CD4-positive, alpha-beta memory T cell (primary cell): ENCODE data around the gene RMRP. TPM values are rescaled to one million over a fixed set of nuclear protein-coding genes. Genes with fewer than 3 reads are reported as not detected.
"Not testable (repeated sequence)": the region's sequence is repeated elsewhere in the genome, so short reads cannot be mapped to it uniquely, and the experiment has no call there.

ENCODE experiments used
- CTCF ChIA-PET: fragments of 350-600 bp; sonication (Branson Sonifier 250); formaldehyde crosslinking; loops from one replicate; lab custom pipeline; 2021; ENCODE audit warnings: inconsistent platforms; ENCODE audit not compliant: partially characterized antibody; lab: Charles Lee
- POLR2A ChIA-PET: fragments of 350-600 bp; sonication (Branson Sonifier 250); formaldehyde crosslinking; loops from one replicate; lab custom pipeline; 2021; ENCODE audit not compliant: partially characterized antibody; lab: Charles Lee
- DNase-seq, 5 donors: peaks; one replicate each; pipeline versions ENCODE4 v3.0.0 to v3.0.0-alpha.2; 2020 to 2022; ENCODE audit warnings: mixed read lengths in 1 of 5
- H3K27ac ChIP-seq: one replicate; pipeline ENCODE4 v1.7.0; 2013; ENCODE audit warnings: low read depth, low read length
- H3K27me3 ChIP-seq: 2 replicates; pipeline ENCODE4 v1.7.0; 2013; ENCODE audit warnings: mild to moderate bottlenecking, low read length, moderate library complexity; ENCODE audit not compliant: insufficient read depth
- H3K36me3 ChIP-seq: 2 replicates; pipeline ENCODE4 v1.7.0; 2013; ENCODE audit warnings: mild to moderate bottlenecking, low read length, moderate library complexity; ENCODE audit not compliant: insufficient read depth
- H3K4me1 ChIP-seq: 2 replicates; pipeline ENCODE4 v1.7.0; 2013; ENCODE audit warnings: mild to moderate bottlenecking, low read length, moderate library complexity; ENCODE audit not compliant: insufficient read depth
- H3K4me3 ChIP-seq, 2 donors: one replicate each; pipeline ENCODE4 v1.7.0; 2013; ENCODE audit warnings: low read length in 2 of 2, mild to moderate bottlenecking in 1 of 2
- H3K9me3 ChIP-seq, 2 donors: one replicate each; pipeline ENCODE4 v1.7.0; 2013; ENCODE audit warnings: low read length in 2 of 2, control low read depth in 1 of 2; ENCODE audit not compliant: control insufficient read depth in 1 of 2
- H3K27ac Mint-ChIP-seq, 7 donors: one replicate each; pipeline ENCODE4 v1.8.0; 2020 to 2021; ENCODE audit warnings: mixed read lengths in 7 of 7, mild to moderate bottlenecking in 6 of 7, inconsistent platforms in 3 of 7, moderate library complexity in 3 of 7
- H3K27me3 Mint-ChIP-seq, 2 donors: one replicate each; pipeline ENCODE4 v1.8.0; 2020 to 2021; ENCODE audit warnings: mixed read lengths in 2 of 2
- H3K36me3 Mint-ChIP-seq, 2 donors: one replicate each; pipeline ENCODE4 v1.8.0; 2020 to 2021; ENCODE audit warnings: mixed read lengths in 2 of 2, inconsistent platforms in 1 of 2, mild to moderate bottlenecking in 1 of 2
- H3K4me1 Mint-ChIP-seq, 4 donors: one replicate each; pipeline ENCODE4 v1.8.0; 2020 to 2021; ENCODE audit warnings: mixed read lengths in 4 of 4, mild to moderate bottlenecking in 1 of 4
- H3K4me3 Mint-ChIP-seq, 8 donors: one replicate each; pipeline ENCODE4 v1.8.0; 2020 to 2021; ENCODE audit warnings: mixed read lengths in 8 of 8, mild to moderate bottlenecking in 7 of 8, moderate library complexity in 6 of 8, inconsistent platforms in 3 of 8
- H3K9me3 Mint-ChIP-seq, 8 donors: one replicate each; pipeline ENCODE4 v1.8.0; 2020 to 2021; ENCODE audit warnings: mixed read lengths in 8 of 8, mild to moderate bottlenecking in 5 of 8, inconsistent platforms in 3 of 8, moderate library complexity in 1 of 8
- intact Hi-C: fragments of 100-400 bp; cut with micrococcal nuclease; formaldehyde crosslinking; loops from one replicate; pipeline ENCODE4 v1.15.1; 2023
- polyA plus RNA-seq, 2 donors: library from polyadenylated mRNA; unstranded; fragments of 300-500 nt; fragmentation: Illumina TruSeq; gene quantifications; one replicate each; pipeline ENCODE4 v1.2.3, GENCODE V29; 2021
- total RNA-seq, 2 experiments: library from RNA; stranded (reverse); gene quantifications; one replicate each; pipeline ENCODE4 v1.2.3, GENCODE V29; 2021

The RMRP gene
- total and polyA plus RNA-seq, 4 experiments from 2014 or later, result 54.3 to 21,585 (median 18,678) TPM; not detected in 1

DNA sequence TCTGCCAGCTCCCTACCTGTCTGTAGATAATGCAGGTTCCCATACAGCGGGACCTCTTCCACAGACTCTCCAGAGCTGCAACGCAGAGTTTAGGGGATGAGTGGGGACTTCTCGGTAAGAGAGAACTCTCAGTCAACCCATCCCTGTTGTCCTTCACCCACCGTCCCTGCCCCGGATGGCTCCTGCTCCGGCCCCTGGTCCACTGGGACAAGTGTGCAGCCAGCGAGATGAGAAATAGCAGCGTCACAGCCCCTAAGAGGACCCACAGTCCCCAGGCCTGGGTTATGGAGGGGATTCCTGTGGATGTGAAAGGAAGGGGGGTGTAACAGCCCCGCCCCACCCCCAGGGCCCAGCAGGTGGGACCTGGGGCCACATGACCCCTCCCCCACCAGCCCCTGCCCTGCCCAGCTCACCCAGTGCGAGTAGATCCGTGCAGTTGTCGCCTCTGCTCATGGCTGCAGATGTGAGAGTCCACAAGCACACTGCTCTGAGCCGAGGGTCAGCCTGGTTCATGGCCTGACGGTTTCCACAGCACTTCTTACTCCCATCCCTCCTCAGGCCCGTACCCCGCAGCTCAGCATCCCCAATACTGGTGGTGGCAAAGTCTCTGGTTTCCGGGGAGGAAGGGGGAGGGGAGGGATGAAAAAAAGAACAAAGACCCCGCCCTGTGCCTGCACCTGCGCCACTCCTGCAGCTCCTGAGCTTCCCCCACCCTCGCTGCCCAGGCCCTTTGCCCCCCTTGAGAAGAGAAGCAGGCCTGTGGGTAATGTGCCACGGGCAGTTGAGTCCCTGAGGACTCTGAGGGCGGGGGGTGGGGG, 7.3 kb downstream of the RMRP start, which contains the start of gene SIT1:
Gene SIT1, minus strand, starts transcription at position 591 of the 818 bp plus-strand sequence. Its CDS starts 78 bp downstream, at position 513.
- H3K36me3 Mint-ChIP-seq, result peaks cover 5 to 25% of the 10 kb centered on the region in 2 donors
- peaks cover 31 to 79% (median 49%) of the 10 kb centered on the region in 4 donors for H3K4me1 Mint-ChIP-seq
- H3K27me3 Mint-ChIP-seq, result no peaks in the 10 kb centered on the region
- POLR2A ChIA-PET, result interaction anchor here (1.2 to 10.7 kb wide), 11 partner anchors 10 to 539 kb away, joined by 3 to 420 read pairs (median 27); partner anchors contain the start of genes ARHGEF39, CCDC107, CD72 and CREB3
- Histone ChIP-seq H3K4me3 (peak within 1 kb of the TSS; percentile 78 to 94), H3K4me1 (peaks cover 56% of the 10 kb centered on the region), H3K9me3 (no peaks in the 10 kb centered on the region), H3K27me3 (no peaks in the 10 kb centered on the region), H3K27ac (peak within 1 kb of the TSS; percentile 88), H3K36me3 (no peaks in the 10 kb centered on the region)
- peak within 1 kb of the TSS; percentile 93 to 98 (median 94) for H3K4me3 Mint-ChIP-seq
- peak within 1 kb of the TSS; percentile 89 to 99 (median 96) for H3K27ac Mint-ChIP-seq
- DNase-seq, result peak; percentile 35 to 59 (median 41)
- no peaks in the 10 kb centered on the region for H3K9me3 Mint-ChIP-seq
- intact Hi-C loops, result no loop called here
- CTCF ChIA-PET, result interaction anchor here (0.8 to 19.4 kb wide), 8 partner anchors 13 to 451 kb away, joined by 3 to 260 read pairs (median 41); partner anchors contain the start of genes ARHGEF39, CCDC107, CREB3 and RMRP

- POLR2A ChIA-PET, result interaction anchor here (0.7 to 10.7 kb wide), 14 partner anchors 9 to 538 kb away, joined by 3 to 420 read pairs (median 8); partner anchors contain the start of genes ARHGEF39, CCDC107, CD72 and CREB3
- peak overlapping the region; percentile 88 for H3K27ac ChIP-seq
- H3K9me3 Mint-ChIP-seq, result no peaks in the 10 kb centered on the region
Measured at GRCh38 chr9:35649431-35650340, 8.1 kb downstream of the RMRP start.

DNA sequence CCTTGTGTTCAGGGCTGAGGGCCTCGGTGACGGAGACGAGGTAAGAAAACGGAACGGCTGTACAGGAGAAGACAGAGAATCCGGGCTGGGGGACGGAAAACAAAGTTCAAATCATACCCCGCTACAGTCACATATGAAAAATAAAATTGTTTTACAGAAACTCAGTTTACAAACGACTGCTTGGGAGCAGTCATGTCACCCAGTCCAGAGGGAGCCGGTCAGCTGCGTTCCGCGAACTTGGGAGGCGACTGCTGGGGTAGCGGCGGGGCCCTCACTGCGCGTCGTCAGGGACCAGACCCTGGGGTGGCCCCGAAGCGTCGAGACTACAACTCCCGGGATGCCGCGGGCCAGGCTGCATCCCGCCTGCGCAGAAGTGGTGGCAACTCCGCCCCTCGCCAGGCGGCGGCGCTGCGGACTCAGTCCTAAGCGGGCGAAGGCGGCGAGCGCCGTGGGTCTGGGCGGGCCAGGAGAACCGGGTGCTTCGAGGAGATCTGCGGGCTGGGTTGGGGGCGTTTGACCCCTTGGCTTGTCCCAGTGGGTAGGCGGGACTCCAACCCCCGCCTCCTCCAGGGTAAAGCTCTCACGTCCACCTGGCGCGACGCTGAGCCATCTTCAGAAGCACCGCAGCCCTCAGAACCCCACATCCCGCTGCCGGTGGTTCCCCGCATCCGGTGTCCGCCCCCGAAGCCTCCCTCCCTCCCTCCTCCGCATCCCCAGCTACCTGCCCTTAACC, 11.1 kb downstream of the RMRP start:
- intact Hi-C loops, result loop anchor here (1.0 to 5.0 kb wide), 9 partner anchors 11 to 529 kb away; partner anchors contain the start of genes ATOSB, CREB3, GBA2 and RGP1
- Histone ChIP-seq H3K36me3 (no peaks in the 10 kb centered on the region), H3K9me3 (no peaks in the 10 kb centered on the region), H3K4me3 (peak overlapping the region; percentile 78 to 96), H3K27ac (peak overlapping the region; percentile 88), H3K4me1 (peaks cover 56% of the 10 kb centered on the region), H3K27me3 (no peaks in the 10 kb centered on the region)
- no peaks in the 10 kb centered on the region for H3K27me3 Mint-ChIP-seq
- H3K4me1 Mint-ChIP-seq, result peaks cover 29 to 87% (median 47%) of the 10 kb centered on the region in 4 donors
- peaks cover 5 to 27% of the 10 kb centered on the region in 2 donors for H3K36me3 Mint-ChIP-seq
- ChIA-PET POLR2A (interaction anchor here (0.9 to 10.7 kb wide), 22 partner anchors 11 to 574 kb away, joined by 3 to 420 read pairs (median 8); partner anchors contain the start of genes ARHGEF39, CCDC107, CD72 and CREB3), CTCF (interaction anchor here (0.9 to 19.4 kb wide), 26 partner anchors 8 to 530 kb away, joined by 3 to 260 read pairs (median 4); partner anchors contain the start of genes ARHGEF39, CA9, CCDC107 and CREB3)
- H3K9me3 Mint-ChIP-seq, result no peaks in the 10 kb centered on the region
- peak; percentile 91 to 95 (median 91) for DNase-seq
- peak overlapping the region; percentile 89 to 99 (median 97) for H3K27ac Mint-ChIP-seq
- H3K4me3 Mint-ChIP-seq, result peak overlapping the region; percentile 93 to 98 (median 94)

More at GRCh38 chr9:35649431-35650340, 8.1 kb downstream of the RMRP start:
- CTCF ChIA-PET, result interaction anchor here (0.8 to 19.4 kb wide), 10 partner anchors 14 to 452 kb away, joined by 3 to 260 read pairs (median 34); partner anchors contain the start of genes ARHGEF39, CCDC107, CREB3 and RMRP
- H3K4me3 Mint-ChIP-seq, result peak overlapping the region; percentile 93 to 98 (median 94)
- intact Hi-C loops, result loop anchor here (5.0 kb wide), 1 partner anchor 532 kb away; the partner anchor contains the start of gene ATOSB
- no peaks in the 10 kb centered on the region for H3K27me3 Mint-ChIP-seq
- Histone ChIP-seq H3K36me3 (no peaks in the 10 kb centered on the region), H3K27me3 (no peaks in the 10 kb centered on the region), H3K9me3 (no peaks in the 10 kb centered on the region), H3K4me3 (peak overlapping the region; percentile 78 to 94), H3K4me1 (peaks cover 65% of the 10 kb centered on the region)
- peak; percentile 32 to 66 (median 52) for DNase-seq
- peaks cover 5 to 25% of the 10 kb centered on the region in 2 donors for H3K36me3 Mint-ChIP-seq
- H3K4me1 Mint-ChIP-seq, result peaks cover 29 to 79% (median 49%) of the 10 kb centered on the region in 4 donors
- H3K27ac Mint-ChIP-seq, result peak overlapping the region; percentile 89 to 99 (median 96)

DNA sequence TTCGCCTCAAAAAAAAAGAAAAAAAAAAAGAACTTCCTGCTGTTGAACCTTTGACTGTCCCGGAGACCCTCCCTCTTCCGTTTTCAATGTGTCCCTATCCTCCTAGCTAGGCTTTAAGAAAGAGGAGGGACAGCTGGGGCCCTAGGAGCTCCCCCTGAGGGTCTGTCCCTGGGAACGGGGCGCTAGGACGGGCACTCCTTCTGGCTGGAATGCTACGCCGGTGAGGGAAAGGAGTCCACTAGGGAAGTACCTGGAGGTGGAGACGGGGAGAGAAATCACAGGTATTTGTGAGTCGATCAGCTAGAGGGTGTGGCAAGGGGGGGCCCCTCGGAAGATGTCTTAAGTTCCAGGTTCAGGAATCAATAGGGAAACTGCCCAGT, 11.7 kb downstream of the RMRP start:
- no peaks in the 10 kb centered on the region for H3K9me3 Mint-ChIP-seq
- H3K36me3 Mint-ChIP-seq, result peaks cover 10 to 27% of the 10 kb centered on the region in 2 donors
- Histone ChIP-seq H3K4me3 (peak overlapping the region; percentile 78 to 96), H3K36me3 (no peaks in the 10 kb centered on the region), H3K4me1 (peaks cover 50% of the 10 kb centered on the region), H3K27me3 (no peaks in the 10 kb centered on the region), H3K9me3 (no peaks in the 10 kb centered on the region), H3K27ac (peak overlapping the region; percentile 88)
- intact Hi-C loops, result loop anchor here (1.0 to 5.0 kb wide), 8 partner anchors 11 to 529 kb away; partner anchors contain the start of genes ATOSB, CREB3, GBA2 and RGP1
- DNase-seq, result peak in 1 of 5 donors; percentile 42
- peak overlapping the region; percentile 93 to 98 (median 94) for H3K4me3 Mint-ChIP-seq
- peaks cover 25 to 85% (median 43%) of the 10 kb centered on the region in 4 donors for H3K4me1 Mint-ChIP-seq
- ChIA-PET POLR2A (interaction anchor here (0.9 to 10.7 kb wide), 16 partner anchors 10 to 549 kb away, joined by 3 to 420 read pairs (median 13); partner anchors contain the start of genes ARHGEF39, CCDC107, CD72 and CREB3), CTCF (interaction anchor here (1.0 to 19.4 kb wide), 19 partner anchors 8 to 529 kb away, joined by 3 to 260 read pairs (median 7); partner anchors contain the start of genes ARHGEF39, CA9, CCDC107 and CREB3)
- peak overlapping the region; percentile 89 to 99 (median 97) for H3K27ac Mint-ChIP-seq
- H3K27me3 Mint-ChIP-seq, result no peaks in the 10 kb centered on the region

GRCh38 chr9:35645736-35646135, 12.1 kb downstream of the RMRP start:
- Mint-ChIP-seq H3K4me3 (peak overlapping the region; percentile 93 to 98 (median 94)), H3K36me3 (peaks cover 14 to 27% of the 10 kb centered on the region in 2 donors), H3K27ac (peak overlapping the region; percentile 89 to 99 (median 97)), H3K4me1 (peaks cover 23 to 81% (median 41%) of the 10 kb centered on the region in 4 donors)
- not testable (repeated sequence) for DNase-seq, H3K27me3 Mint-ChIP-seq, H3K9me3 ChIP-seq, H3K36me3 ChIP-seq, H3K9me3 Mint-ChIP-seq, H3K27me3 ChIP-seq
- CTCF ChIA-PET, result interaction anchor here (1.0 to 19.4 kb wide), 15 partner anchors 10 to 529 kb away, joined by 3 to 260 read pairs (median 15); partner anchors contain the start of genes ARHGEF39, CA9, CCDC107 and CREB3
- peaks cover 46% of the 10 kb centered on the region for H3K4me1 ChIP-seq
- POLR2A ChIA-PET, result interaction anchor here (0.9 to 10.7 kb wide), 13 partner anchors 10 to 549 kb away, joined by 3 to 420 read pairs (median 27); partner anchors contain the start of genes ARHGEF39, CCDC107, CD72 and CREB3
- H3K27ac ChIP-seq, result peak overlapping the region; percentile 88
- H3K4me3 ChIP-seq, result peak overlapping the region; percentile 78 to 96
- intact Hi-C loops, result loop anchor here (1.0 to 5.0 kb wide), 8 partner anchors 12 to 528 kb away; partner anchors contain the start of genes ATOSB, CREB3, GBA2 and RGP1
